NT2/D1 (cell line): ENCODE measurements around the gene CLEC2L.

Source experiments
- SUZ12 ChIP-seq: IDR thresholded peaks from 2 replicates; pipeline ENCODE4 v1.6.1; 2011; ENCODE audit not compliant: insufficient read length, insufficient read depth; ENCODE audit errors: extremely low read depth
- YY1 ChIP-seq: IDR thresholded peaks from 2 replicates; pipeline ENCODE4 v1.6.1; 2011; ENCODE audit not compliant: insufficient read length, insufficient read depth
- ZNF274 ChIP-seq: IDR thresholded peaks from 2 replicates; pipeline ENCODE4 v1.6.1; 2011; ENCODE audit warnings: mild to moderate bottlenecking, low read depth, low read length

DNA sequence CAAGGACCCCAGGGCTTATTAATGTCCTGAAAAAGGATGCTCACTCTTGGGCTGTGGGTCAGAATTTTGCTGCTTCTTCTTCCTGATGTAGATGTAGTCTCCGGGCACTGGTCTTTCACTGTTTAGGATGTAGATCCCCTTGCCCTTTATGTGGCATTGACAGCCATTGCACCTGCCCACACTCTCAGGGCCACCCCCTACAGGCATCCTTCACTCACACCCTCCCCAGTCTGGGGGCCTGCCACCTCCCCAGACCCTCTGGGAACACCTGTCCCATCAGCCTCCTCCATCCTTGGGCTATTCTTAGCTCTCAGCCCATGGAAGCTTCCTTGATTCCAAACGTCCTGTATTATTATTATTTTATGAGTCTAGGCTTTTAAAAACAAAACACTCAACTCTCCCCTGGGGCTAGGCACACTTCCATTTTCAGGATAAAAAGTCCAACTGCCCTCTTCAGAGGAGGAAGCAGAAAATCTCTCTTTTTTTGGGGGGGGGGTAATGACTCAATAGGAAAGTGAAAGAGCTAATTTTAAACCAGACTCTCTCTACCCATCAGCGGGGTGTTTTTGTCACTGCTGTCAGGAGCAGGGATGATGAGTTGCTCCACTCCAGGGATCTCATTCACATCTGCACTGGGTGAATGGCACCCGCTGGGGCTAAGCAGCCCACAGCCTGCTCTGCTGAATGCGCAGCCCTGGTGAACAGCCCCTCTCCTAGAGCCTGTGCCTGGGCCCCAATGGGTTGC lies 28.5 kb upstream of the CLEC2L start:
- TF ChIP-seq ZNF274, result no peak
- TF ChIP-seq YY1, result no peak
- TF ChIP-seq SUZ12, result no peak
